ENCODE results near the gene SIX2.
"Not testable (repeated sequence)": the region's sequence is repeated elsewhere in the genome, so short reads cannot be mapped to it uniquely, and the experiment has no call there.

The SIX2 gene

GRCh38 chr2:45009303-45009927 lies at the start of gene SIX2:
Gene SIX2 (minus strand): TSS chr2:45009452. CDS start chr2:45009110, 342 bp downstream.
- no peak for DNase-seq (ENCODE audit: extremely low read depth in 1 of 2, low read depth in 1 of 2)

DNA sequence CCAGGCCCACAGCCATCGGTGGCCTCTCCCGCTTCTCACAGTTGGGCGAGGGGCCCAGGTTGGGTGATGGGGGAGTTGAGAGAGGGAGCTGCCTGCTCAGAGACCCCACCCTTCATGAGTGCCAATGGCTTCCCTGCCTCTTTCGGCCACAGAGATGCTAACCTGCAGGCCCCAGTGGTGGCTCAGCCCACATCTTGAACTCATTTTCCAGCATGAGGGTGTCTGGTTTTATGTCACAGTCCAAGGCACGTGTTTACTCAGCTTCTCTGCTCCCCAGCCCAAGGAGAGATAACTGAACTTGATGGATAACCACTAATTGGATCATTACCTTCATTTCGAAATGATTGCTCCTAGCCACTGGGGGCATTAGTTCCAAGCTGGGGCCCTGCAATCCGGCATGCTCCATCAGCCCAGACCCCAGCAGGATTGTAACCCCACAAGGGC lies 45.9 kb upstream of the SIX2 start:
- DNase-seq (ENCODE audit: extremely low read depth in 1 of 2, low read depth in 1 of 2), result no peak

DNA sequence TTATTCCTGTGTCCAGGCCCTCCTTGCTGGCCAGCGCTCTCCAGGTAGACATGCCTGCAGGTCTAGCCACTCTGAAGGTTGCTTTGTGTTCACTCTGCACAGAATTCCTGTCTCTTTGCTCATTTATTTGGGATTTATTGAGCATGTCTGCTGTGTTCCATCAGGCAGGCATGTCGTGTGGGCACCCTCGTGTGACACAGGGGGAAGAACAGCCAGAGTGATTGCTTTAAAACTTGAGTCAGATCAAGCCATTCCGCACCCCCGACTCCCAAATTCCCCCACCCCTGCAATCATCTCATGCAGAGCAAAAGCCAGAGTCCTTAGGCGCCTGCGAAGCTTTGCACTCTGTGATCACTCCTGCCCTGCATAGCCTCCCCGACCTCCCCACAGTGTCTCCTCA lies 44.7 kb upstream of the SIX2 start:
- DNase-seq (ENCODE audit: extremely low read depth in 1 of 2, low read depth in 1 of 2), result no peak

DNA sequence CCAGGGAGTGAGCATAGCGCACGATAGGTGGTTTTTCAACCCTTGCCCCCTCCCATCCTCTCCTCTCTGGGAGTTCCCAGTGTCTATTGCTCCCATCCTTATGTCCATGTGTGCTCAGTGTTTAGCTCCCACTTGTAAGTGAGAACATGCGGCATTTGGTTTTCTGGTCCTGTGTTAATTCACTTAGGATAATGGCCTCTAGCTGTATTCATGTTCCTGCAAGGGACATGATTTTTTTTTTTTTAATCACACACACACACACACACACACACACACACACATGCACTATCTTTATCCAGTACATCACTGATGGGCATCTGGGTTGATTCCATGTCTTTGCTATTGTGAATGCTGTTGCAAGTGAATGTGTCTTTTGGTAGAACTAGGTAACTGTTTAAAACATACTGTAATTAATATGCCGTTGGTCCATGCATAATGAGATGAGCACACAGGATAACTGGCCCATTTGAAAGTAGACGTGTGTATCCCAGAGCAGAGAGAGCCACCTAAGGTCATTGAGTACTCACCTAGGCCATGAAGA lies 43.2 kb upstream of the SIX2 start:
- no peak for DNase-seq (ENCODE audit: extremely low read depth in 1 of 2, low read depth in 1 of 2)

DNA sequence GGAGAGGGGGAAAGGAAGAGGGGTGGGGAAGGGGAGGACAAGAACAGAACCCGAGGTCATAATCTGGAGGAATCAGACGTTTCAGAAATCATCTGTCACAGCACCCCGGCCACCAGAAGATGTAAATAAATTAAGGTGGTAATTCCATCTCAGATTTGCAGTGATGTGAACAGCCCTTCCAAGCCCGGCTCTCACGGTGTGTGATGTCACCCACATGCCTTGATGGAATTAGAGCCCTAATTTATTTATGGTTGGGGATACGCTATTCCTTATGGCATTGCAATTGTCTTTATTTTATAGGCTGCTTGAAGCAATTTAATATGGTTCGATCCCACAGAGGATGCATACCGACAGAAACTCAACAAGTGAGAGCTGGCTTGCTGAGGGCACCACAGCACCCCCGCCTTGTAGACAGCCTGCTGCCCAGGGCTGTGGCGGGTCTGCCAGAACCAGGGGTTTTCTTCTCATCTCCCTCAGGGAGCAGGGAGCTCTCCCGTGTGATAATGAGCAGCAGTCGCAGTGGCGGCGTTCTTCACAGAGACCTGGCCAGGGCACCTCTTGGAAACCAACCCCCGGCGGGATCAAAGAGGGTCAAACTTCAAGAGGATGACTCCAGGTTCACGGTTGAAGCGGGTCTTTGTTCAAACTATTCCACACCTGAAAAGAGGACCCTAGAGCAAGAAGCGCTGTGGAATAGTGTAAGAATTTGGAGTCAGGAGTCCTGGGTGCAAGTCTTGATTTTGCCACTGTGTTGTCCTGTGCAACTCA lies 40.5 kb upstream of the SIX2 start:
- DNase-seq (ENCODE audit: extremely low read depth in 1 of 2, low read depth in 1 of 2), result no peak

- DNase-seq (ENCODE audit: extremely low read depth in 1 of 2, low read depth in 1 of 2), result no peak
These were observed 38.0 kb upstream of the SIX2 start for GRCh38 chr2:45047301-45047700.

- no peak for DNase-seq (ENCODE audit: extremely low read depth in 1 of 2, low read depth in 1 of 2)
These were observed 37.5 kb upstream of the SIX2 start for GRCh38 chr2:45046786-45047185.

GRCh38 chr2:45045706-45046105 lies 36.5 kb upstream of the SIX2 start:
- no peak for DNase-seq (ENCODE audit: extremely low read depth in 1 of 2, low read depth in 1 of 2)

GRCh38 chr2:45044916-45045315 lies 35.7 kb upstream of the SIX2 start:
- no peak for DNase-seq (ENCODE audit: extremely low read depth in 1 of 2, low read depth in 1 of 2)

DNA sequence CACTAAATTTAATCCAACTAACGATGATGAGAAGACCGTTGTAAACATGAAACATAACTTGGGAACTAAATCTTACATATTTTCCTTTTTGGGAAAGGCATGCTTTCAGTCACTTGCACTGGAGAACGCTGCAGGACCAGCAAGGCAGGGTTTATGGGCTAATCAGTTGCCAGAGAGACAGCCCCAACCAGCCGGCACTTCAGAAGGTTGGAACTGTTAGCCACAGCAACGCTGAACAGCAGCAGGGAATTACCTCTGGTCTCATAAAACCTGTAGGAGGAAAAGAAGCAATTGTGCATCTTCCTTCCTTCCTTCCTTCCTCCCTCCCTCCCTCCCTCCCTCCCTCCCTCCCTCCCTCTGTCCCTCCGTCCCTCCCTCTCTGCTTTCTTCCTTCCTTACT lies 33.9 kb upstream of the SIX2 start:
- no peak for DNase-seq (ENCODE audit: extremely low read depth in 1 of 2, low read depth in 1 of 2)

DNA sequence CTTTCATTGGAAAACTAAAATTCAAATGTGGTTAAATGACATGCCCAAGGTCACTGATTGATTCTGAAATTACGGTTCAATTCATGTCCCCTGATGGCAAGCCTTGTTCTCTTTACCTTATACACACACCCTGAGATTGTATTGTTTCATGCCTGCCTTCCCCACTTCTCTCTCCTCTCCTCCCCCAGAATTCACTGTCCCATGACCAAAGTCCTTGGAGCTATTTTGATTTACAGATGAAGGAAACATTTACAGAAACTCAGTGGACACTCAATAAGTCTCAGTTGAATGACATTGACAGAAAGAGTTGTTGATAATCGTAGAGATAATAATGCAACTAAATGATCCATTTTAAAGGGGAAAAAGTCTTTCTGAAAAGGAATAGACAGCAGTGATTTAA lies 33.1 kb upstream of the SIX2 start:
- DNase-seq (ENCODE audit: extremely low read depth in 1 of 2, low read depth in 1 of 2), result no peak

- DNase-seq (ENCODE audit: extremely low read depth in 1 of 2, low read depth in 1 of 2), result no peak
These were observed 31.5 kb upstream of the SIX2 start for GRCh38 chr2:45040786-45041185.

- not testable (repeated sequence) for DNase-seq (ENCODE audit: extremely low read depth in 1 of 2, low read depth in 1 of 2)
These were observed 30.6 kb upstream of the SIX2 start for GRCh38 chr2:45039804-45040203.

- not testable (repeated sequence) for DNase-seq (ENCODE audit: extremely low read depth in 1 of 2, low read depth in 1 of 2)
These were observed 29.6 kb upstream of the SIX2 start for GRCh38 chr2:45038861-45039260.

DNA sequence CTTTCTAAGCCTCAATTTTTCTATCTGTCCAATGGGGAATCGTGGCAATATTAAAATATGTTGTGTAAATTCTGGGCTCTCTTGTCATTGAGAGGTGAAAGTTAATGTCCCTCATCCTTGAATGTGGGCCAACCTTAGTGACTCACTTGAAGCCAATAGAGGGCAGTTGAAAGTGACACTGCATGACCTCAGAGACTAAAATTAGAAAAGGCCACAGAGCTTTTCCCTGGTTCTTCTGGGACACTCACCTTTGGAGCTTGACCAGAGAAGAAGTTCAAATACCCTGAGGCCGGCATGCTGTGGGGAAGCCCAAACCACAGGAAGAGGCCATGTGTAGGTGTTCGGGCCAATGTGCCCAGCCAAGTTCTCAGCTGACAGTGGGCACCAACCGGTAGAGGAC lies 24.1 kb upstream of the SIX2 start:
- no peak for DNase-seq (ENCODE audit: extremely low read depth in 1 of 2, low read depth in 1 of 2)

DNA sequence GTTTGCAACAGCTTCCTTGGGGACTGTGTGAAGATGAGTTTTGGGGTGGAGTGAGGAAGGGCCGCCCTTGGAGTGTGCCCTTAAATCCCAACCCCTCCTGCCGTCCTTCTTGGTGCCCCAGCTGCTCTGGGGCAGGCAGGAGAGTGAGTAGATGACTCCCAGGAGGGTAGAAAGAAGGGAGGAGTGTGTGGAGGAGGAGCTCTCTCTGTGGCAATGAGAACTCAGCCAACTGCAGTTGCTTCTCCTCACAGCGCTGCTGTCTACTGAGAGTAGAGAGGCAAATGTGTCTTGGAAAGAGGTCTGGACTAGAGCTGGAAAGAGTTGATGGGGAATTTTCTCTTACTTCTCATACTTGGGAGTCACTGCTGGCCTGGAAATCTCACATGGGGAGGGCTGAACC lies 21.8 kb upstream of the SIX2 start:
- no peak for DNase-seq (ENCODE audit: extremely low read depth in 1 of 2, low read depth in 1 of 2)

DNA sequence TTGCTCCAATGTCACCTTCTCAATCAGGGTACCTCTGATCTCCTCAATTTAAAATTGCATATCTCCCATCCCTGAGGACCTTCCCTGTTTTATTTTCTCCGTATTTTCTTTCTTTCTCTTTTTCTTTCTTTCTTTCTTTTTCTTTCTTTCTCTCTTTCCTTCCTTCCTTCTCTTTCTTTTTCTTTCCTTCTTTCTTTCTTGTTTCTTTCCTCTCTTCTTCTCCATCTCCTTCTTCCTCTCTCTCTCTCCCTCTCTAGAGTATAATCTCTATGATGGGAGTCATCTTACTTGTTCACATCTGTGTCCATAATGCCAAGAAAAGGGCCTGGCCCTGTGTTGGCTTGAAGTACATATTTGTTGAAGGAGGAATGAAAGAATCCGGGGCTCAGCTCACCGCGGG lies 21.3 kb upstream of the SIX2 start:
- DNase-seq (ENCODE audit: extremely low read depth in 1 of 2, low read depth in 1 of 2), result no peak

- DNase-seq (ENCODE audit: extremely low read depth in 1 of 2, low read depth in 1 of 2), result no peak
These were observed 20.0 kb upstream of the SIX2 start for GRCh38 chr2:45029215-45029614.

DNA sequence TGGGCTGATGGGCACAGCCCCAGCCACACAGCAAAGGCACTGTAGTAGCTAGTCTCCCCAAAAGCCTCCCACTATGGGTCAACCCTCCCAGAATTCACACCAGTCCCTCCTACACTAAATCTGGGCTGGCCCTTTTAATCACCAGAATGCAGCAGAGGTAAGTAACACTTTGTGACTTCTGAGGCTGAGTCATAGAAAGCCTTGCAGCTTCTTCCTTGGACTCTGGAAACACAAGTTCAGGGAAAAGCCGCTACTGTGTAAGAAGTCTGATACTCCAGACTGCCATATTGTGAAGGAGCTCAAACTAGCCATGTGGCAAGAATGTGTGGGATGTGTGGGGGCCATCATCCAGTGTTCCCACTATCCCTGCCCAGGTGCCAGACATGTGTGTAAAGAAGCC lies 19.0 kb upstream of the SIX2 start:
- no peak for DNase-seq (ENCODE audit: extremely low read depth in 1 of 2, low read depth in 1 of 2)

DNA sequence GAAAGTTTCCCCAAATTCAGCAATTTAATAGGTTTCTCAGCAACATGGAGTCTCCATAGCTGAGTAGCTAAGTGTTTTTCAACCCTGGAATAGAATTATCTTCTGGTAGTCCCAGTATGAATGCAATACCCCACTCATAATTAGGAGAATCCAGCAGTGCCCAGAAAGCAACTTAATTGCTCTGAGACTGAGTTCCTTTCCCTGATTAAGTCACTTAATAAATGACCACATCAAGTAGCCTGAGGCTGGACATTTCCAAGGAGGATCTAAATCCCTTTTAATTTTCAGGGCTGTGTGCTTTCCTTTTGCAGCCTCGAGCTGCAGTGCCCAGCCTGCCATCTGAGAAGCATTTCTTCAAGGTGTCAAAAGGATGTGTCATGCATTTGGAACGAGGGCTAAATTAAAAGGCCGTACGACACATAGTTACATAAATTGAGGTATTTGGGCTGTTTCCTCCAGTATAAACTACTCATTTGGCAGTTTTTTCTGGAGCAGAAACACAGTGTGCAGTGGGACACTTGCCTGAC lies 17.7 kb upstream of the SIX2 start:
- DNase-seq (ENCODE audit: extremely low read depth in 1 of 2, low read depth in 1 of 2), result no peak

DNA sequence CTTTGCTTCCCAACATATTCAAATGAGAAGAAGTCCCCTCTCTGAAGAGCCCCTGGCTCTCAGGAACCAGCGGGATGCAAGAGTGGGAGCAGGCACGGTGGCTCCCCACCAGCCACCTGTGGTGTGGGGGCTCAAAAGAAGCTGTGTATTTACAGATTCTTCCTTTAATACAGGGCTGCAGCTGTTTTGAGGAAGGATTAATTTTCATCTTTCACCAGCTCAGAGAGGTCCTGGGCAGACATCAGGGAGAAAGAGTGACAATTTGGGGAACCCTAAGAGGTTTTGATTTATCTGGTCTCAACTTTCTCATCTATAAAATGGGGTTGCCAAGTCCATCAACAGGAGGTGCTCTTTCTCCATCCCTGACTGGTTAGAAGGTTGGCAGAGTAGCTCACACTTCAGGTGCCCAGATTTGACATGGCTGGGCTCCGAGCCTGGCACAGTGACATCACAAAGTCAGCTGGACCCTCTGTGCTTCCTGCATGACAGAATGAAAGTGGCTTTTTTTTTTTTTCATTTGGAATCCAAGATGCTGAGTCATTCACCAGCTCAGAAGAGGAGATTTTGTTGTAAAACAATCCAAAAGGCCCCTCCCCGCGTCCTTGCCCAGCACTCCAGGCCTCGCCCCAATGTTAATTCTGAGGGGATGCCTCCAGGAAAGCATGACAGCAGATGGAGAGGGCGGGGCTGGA lies 15.5 kb upstream of the SIX2 start:
- DNase-seq (ENCODE audit: extremely low read depth in 1 of 2, low read depth in 1 of 2), result no peak
